Measurements from ENCODE around the gene ADARB1.

The ADARB1 gene

GRCh38 chr21:45074048-45074817 lies at the start of gene ADARB1:
Gene ADARB1, plus strand, starts transcription at chr21:45074580. Its CDS starts 97,077 bp downstream, at chr21:45171657.
- TF ChIP-seq CTCF (IDR thresholded peaks at IDR 0.05) = no peak

GRCh38 chr21:45026066-45026745 lies 48.2 kb upstream of the ADARB1 start:
- no peak for TF ChIP-seq CTCF (IDR thresholded peaks at IDR 0.05)

- TF ChIP-seq CTCF (IDR thresholded peaks at IDR 0.05) = no peak
These were observed 47.6 kb upstream of the ADARB1 start for GRCh38 chr21:45026826-45027225.

GRCh38 chr21:45027241-45028196 lies 46.9 kb upstream of the ADARB1 start:
- no peak for TF ChIP-seq CTCF (IDR thresholded peaks at IDR 0.05)

DNA sequence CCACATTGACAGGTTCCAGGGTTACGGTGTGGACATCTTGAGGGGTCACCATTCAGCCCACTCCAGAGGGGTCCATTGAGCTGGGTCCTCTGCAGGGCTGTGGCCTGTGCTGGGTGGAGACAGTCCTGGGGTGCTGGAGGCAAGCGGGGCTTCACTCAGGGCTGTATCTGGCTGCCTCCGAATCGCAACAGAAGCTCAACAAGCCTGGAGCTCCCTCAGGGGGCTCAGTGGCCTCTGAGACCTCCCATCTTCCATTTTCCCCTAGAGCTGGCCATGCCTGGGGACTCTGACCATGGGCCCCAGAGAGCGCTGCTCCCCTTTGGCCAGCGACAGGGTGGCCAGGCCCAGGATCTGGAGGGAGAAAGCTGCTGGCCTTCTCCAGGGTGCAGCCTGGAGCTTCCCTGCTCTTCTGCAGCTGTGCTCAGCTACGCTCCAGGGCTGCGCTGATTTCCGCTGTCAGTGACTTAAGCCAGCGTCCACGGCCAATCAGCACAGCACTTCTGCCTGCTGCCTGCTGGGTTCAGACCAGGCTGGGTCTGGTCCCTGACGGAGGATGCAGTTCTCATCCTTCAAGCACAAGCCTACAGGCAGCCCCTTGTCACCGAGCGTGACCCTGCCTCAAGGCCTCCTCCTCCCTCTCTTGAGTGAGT lies 45.0 kb upstream of the ADARB1 start:
- TF ChIP-seq CTCF (IDR thresholded peaks at IDR 0.05) = no peak

DNA sequence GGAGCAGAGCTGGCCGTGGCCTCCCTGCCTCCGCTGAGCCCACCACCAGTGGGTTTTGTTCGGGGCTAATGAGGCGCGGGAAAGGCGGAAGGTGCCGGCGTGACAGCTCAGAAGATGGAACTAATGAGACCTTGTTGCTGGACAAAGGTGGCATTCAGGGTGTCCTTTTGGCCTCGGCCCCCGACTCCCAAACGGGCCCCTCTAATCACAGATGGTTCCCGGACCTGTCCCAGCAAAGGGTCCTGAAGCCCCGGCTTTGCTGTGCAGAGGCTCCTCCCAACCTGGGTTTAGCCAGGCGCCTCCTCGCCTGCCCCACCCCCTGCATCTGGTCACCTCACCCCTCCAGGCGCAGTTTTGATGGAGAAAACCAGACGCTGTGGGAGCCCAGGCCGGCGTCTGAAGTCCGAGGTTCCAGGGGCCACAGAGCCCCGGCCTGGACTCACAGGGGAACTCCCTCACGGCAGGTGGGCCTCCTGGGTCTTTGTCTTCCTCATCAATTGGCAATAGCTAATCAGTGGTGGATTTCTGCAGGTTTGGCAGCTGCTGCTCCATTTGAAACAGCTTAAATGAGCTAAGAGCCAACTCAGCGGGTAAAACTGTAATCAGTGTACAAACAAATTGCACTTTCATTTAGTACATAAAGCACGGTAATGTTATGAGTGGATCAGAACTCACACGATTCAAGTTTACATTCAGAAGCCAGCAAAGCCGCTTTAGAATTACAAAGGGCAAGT lies 44.3 kb upstream of the ADARB1 start:
- no peak for TF ChIP-seq CTCF (IDR thresholded peaks at IDR 0.05)

All from LNCAP (cell line).